ENCODE results near the gene PWWP2B. TPM values are rescaled to one million over a fixed set of nuclear protein-coding genes. Genes with fewer than 3 reads are reported as not detected.

PWWP2B gene
- total and polyA plus RNA-seq, 2 of the 13 experiments (the other 11 are each of a cell fraction or from before 2014, with no cell fraction given) = 2.3 to 4.7 TPM

- TF ChIP-seq FOXP4 (CRISPR knock-in tag; IDR thresholded peaks at IDR 0.05) (no peak), ZNF251 (CRISPR knock-in tag; IDR thresholded peaks at IDR 0.05) (no peak), SMAD1 (CRISPR knock-in tag; IDR thresholded peaks at IDR 0.05; ENCODE audit: borderline replicate concordance, low read depth) (no peak), MIER2 (CRISPR knock-in tag; IDR thresholded peaks at IDR 0.05) (no peak), IKZF5 (CRISPR knock-in tag; IDR thresholded peaks at IDR 0.05) (peak; percentile 51; the same call in 1 of the 2 replicates), ZKSCAN5 (CRISPR knock-in tag; IDR thresholded peaks at IDR 0.05) (no peak), ARNTL (CRISPR knock-in tag; IDR thresholded peaks at IDR 0.05) (peak; percentile 48; the same call in 1 of the 2 replicates), ZNF235 (CRISPR knock-in tag; IDR thresholded peaks at IDR 0.05; ENCODE audit: borderline replicate concordance) (peak; percentile 85; the same call in 1 of the 2 replicates), SRSF1 (optimal IDR thresholded peaks at IDR 0.05; ENCODE audit: low read depth, low read length) (no peak), MTA1 (CRISPR knock-in tag; IDR thresholded peaks at IDR 0.05; ENCODE audit: borderline replicate concordance) (no peak), ZNF782 (CRISPR knock-in tag; IDR thresholded peaks at IDR 0.05; ENCODE audit: borderline replicate concordance) (no peak; the same call in 1 of the 2 replicates), ZNF44 (CRISPR knock-in tag; IDR thresholded peaks at IDR 0.05) (no peak), SALL2 (CRISPR knock-in tag; IDR thresholded peaks at IDR 0.05) (no peak), SALL1 (CRISPR knock-in tag; IDR thresholded peaks at IDR 0.05) (peak; percentile 58; the same call in 1 of the 2 replicates), MLLT10 (CRISPR knock-in tag; IDR thresholded peaks at IDR 0.05) (no peak), SAP130 (CRISPR knock-in tag; IDR thresholded peaks at IDR 0.05; ENCODE audit: low read depth) (peak; percentile 76), KDM2A (CRISPR knock-in tag; IDR thresholded peaks at IDR 0.05; ENCODE audit: borderline replicate concordance, low read depth) (peak; percentile 22; the same call in 1 of the 2 replicates), RBM39 (IDR thresholded peaks at IDR 0.05; ENCODE audit: low read depth, low read length, poor library complexity, severe bottlenecking) (peak; percentile 34), CEBPB (IDR thresholded peaks at IDR 0.05; ENCODE audit: borderline replicate concordance, low read depth, low read length) (no peak), ZNF788 (CRISPR knock-in tag; IDR thresholded peaks at IDR 0.05; ENCODE audit: borderline replicate concordance) (peak; percentile 65; the same call in 1 of the 2 replicates), DNMT3B (CRISPR knock-in tag; conservative IDR thresholded peaks at IDR 0.05) (no peak), ZNF615 (CRISPR knock-in tag; IDR thresholded peaks at IDR 0.05; ENCODE audit: borderline replicate concordance) (no peak), NFIC (IDR thresholded peaks at IDR 0.05; ENCODE audit: low read length) (no peak), FOXM1 (CRISPR knock-in tag; IDR thresholded peaks at IDR 0.05) (no peak), ZSCAN31 (CRISPR knock-in tag; IDR thresholded peaks at IDR 0.05; ENCODE audit: low read depth) (peak; percentile 88), IRX3 (CRISPR knock-in tag; IDR thresholded peaks at IDR 0.05; ENCODE audit: borderline replicate concordance, low read depth) (0 out of 2 replicates have a peak, but pooled peaks have one; percentile 48), ZNF225 (CRISPR knock-in tag; IDR thresholded peaks at IDR 0.05) (no peak), GPN1 (CRISPR knock-in tag; IDR thresholded peaks at IDR 0.05; ENCODE audit: borderline replicate concordance) (no peak), ZNF136 (CRISPR knock-in tag; IDR thresholded peaks at IDR 0.05; ENCODE audit: low read depth) (no peak)
These were observed 1.1 kb upstream of the PWWP2B start (continued) for GRCh38 chr10:132395704-132396493.
